HepG2 (cell line): ENCODE results near the gene RPA1. TPM values are rescaled to one million over a fixed set of nuclear protein-coding genes. Genes with fewer than 3 reads are reported as not detected.

ENCODE experiments used
- ARID4A ChIP-seq: sonication (generic); formaldehyde crosslinking; IDR thresholded peaks from 2 replicates; pipeline ENCODE4 v1.5.0; 2020; ENCODE audit warnings: mild to moderate bottlenecking, missing genetic modification reagents, borderline replicate concordance
- FOXA1 ChIP-seq, 2 experiments: fragments of 450-650 bp in 1 of 2; sonication (generic) in 1 of 2; formaldehyde crosslinking in 1 of 2; IDR thresholded peaks; 2 replicates each; pipeline versions ENCODE4 v1.4.0 to v1.6.1; 2016 to 2020; ENCODE audit warnings: missing genetic modification reagents in 1 of 2
- FOXC1 ChIP-seq: sonication (generic); formaldehyde crosslinking; IDR thresholded peaks from 2 replicates; pipeline ENCODE4 v1.8.0; 2022; ENCODE audit warnings: mild to moderate bottlenecking, missing genetic modification reagents, borderline replicate concordance
- HDAC2 ChIP-seq: sonication (generic); formaldehyde crosslinking; IDR thresholded peaks from 2 replicates; pipeline ENCODE4 v1.4.0; 2020; ENCODE audit warnings: missing genetic modification reagents
- HHEX ChIP-seq: IDR thresholded peaks from 2 replicates; pipeline ENCODE4 v1.6.1; 2016; ENCODE audit warnings: control low read depth
- MAX ChIP-seq: IDR thresholded peaks from 2 replicates; pipeline ENCODE4 v1.6.1; 2012; ENCODE audit warnings: inconsistent platforms
- MYPOP ChIP-seq: sonication (generic); formaldehyde crosslinking; IDR thresholded peaks from 2 replicates; pipeline ENCODE4 v1.8.1; 2023; ENCODE audit warnings: mild to moderate bottlenecking, moderate library complexity, missing genetic modification reagents
- NFKB2 ChIP-seq: sonication (generic); formaldehyde crosslinking; IDR thresholded peaks from 2 replicates; pipeline ENCODE4 v1.4.0; 2020; ENCODE audit warnings: missing genetic modification reagents, borderline replicate concordance
- PATZ1 ChIP-seq: sonication (generic); formaldehyde crosslinking; IDR thresholded peaks from 2 replicates; pipeline ENCODE4 v1.4.0; 2020; ENCODE audit warnings: missing genetic modification reagents
- PCBP1 ChIP-seq: fragments of 200-400 bp; formaldehyde crosslinking; IDR thresholded peaks from 2 replicates; pipeline ENCODE4 v1.6.1; 2017; ENCODE audit warnings: mild to moderate bottlenecking, low read depth, low read length, borderline replicate concordance
- SNAI1 ChIP-seq: sonication (generic); formaldehyde crosslinking; IDR thresholded peaks from 2 replicates; pipeline ENCODE4 v1.5.0; 2020; ENCODE audit warnings: mild to moderate bottlenecking, missing genetic modification reagents, borderline replicate concordance
- TEAD2 ChIP-seq: sonication (generic); formaldehyde crosslinking; IDR thresholded peaks from 2 replicates; pipeline ENCODE4 v1.9.0; 2021; ENCODE audit warnings: missing genetic modification reagents
- ZNF292 ChIP-seq: sonication (generic); formaldehyde crosslinking; IDR thresholded peaks from 2 replicates; pipeline ENCODE4 v1.8.1; 2022; ENCODE audit warnings: mild to moderate bottlenecking, low read depth, missing genetic modification reagents, borderline replicate concordance
- ZNF33B ChIP-seq: sonication (generic); formaldehyde crosslinking; IDR thresholded peaks from 2 replicates; pipeline ENCODE4 v1.5.1; 2020; ENCODE audit warnings: mild to moderate bottlenecking, missing genetic modification reagents
- ZNF704 ChIP-seq: sonication (generic); formaldehyde crosslinking; IDR thresholded peaks from 2 replicates; pipeline ENCODE4 v1.8.1; 2023; ENCODE audit warnings: mild to moderate bottlenecking, inconsistent platforms, moderate library complexity, missing genetic modification reagents, borderline replicate concordance
- ZNF777 ChIP-seq: sonication (generic); formaldehyde crosslinking; IDR thresholded peaks from 2 replicates; pipeline ENCODE4 v1.4.0; 2020; ENCODE audit warnings: missing genetic modification reagents
- polyA plus RNA-seq, 8 experiments: library from polyadenylated mRNA; depleted of rRNA in 3 of 8; stranded (reverse) in 7 of 8; unstranded in 1 of 8; fragments of >200 nt; fragmentation: Illumina TruSeq in 4 of 8; extraction: Trizol in 4 of 8; gene quantifications; 2 replicates each; pipeline versions ENCODE4 v1.2.1 to v1.2.3, GENCODE V29; 2011 to 2016; ENCODE audit warnings: low read depth in 4 of 8, missing spikeins in 1 of 8, mixed read lengths in 1 of 8; ENCODE audit not compliant: insufficient read depth in 1 of 8
- total RNA-seq, 5 experiments: library from RNA; depleted of rRNA; stranded (reverse); fragments of >200 nt; fragmentation: Illumina TruSeq; extraction: Trizol; gene quantifications; 2 replicates each; pipeline ENCODE4 v1.2.3, GENCODE V29; 2016; ENCODE audit warnings: low read depth in 1 of 5

The RPA1 gene
- total and polyA plus RNA-seq, 2 of the 13 experiments (the other 11 are each of a cell fraction or from before 2014, with no cell fraction given): 13.9 to 37.6 TPM

GRCh38 chr17:1947743-1948516, 118.1 kb downstream of the RPA1 start (continued):
- TF ChIP-seq MYPOP (CRISPR knock-in tag) (peak; percentile 62; the same call in 1 of the 2 replicates), HDAC2 (CRISPR knock-in tag) (peak; percentile 53; the same call in 1 of the 2 replicates), FOXC1 (peak; percentile 44; the same call in 1 of the 2 replicates), HHEX (CRISPR knock-in tag) (no peak), MAX (peak; percentile 11; the same call in 1 of the 2 replicates), ZNF33B (CRISPR knock-in tag) (no peak), NFKB2 (peak; percentile 48; the same call in 1 of the 2 replicates), ZNF292 (0 out of 2 replicates have a peak, but pooled peaks have one; percentile 54), PATZ1 (CRISPR knock-in tag) (peak; percentile 51; the same call in 1 of the 2 replicates), ZNF777 (CRISPR knock-in tag) (peak; percentile 50; the same call in 1 of the 2 replicates), SNAI1 (CRISPR knock-in tag) (peak; percentile 74; the same call in 1 of the 2 replicates), PCBP1 (0 out of 2 replicates have a peak, but pooled peaks have one; percentile 6), TEAD2 (CRISPR knock-in tag) (no peak), FOXA1 (IDR thresholded peaks at IDR 0.05) (no peak), FOXA1 (CRISPR knock-in tag; IDR thresholded peaks at IDR 0.05) (no peak), ARID4A (CRISPR knock-in tag) (0 out of 2 replicates have a peak, but pooled peaks have one; percentile 39), ZNF704 (CRISPR knock-in tag) (0 out of 2 replicates have a peak, but pooled peaks have one; percentile 30)
